ENCODE data around the gene MTMR4. TPM values are rescaled to one million over a fixed set of nuclear protein-coding genes. Genes with fewer than 3 reads are reported as not detected.
A peak's percentile ranks its signal among the peaks of the same experiment; 100 is the strongest.

MTMR4 gene
- total RNA-seq, 2 experiments from 2014 or later, result 73.3 to 82.1 TPM

DNA sequence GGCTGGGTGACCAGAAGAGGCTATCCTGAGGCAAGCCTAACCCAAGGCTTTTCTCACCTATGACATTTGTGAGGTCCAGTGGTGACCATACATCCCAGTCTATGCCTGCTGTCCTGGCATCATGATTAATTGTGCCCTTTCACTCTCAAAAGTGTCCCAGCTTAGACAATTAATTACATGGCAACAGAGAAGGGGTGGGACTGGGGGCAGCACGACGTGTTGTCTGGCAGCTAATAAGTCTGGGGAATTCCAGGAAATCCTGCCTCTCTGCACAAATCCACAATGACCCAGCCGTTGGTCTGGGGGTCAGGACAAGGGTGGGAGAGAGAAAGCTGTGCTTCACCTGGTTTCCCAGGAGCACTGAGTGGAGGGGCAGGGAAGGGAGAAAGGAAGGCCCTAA is 14.0 kb upstream of the MTMR4 start:
- H3K4me3 Mint-ChIP-seq, result no peak overlapping the region
- CTCF ChIA-PET, result interaction anchor here (1.4 to 2.7 kb wide), 2 partner anchors 10 to 60 kb away, joined by 4 to 11 read pairs; no protein-coding TSS in a partner anchor
- H3K27ac Mint-ChIP-seq, result no peak overlapping the region
- DNase-seq (no peak), ATAC-seq (no peak)
- TF ChIP-seq, protein P1, sequence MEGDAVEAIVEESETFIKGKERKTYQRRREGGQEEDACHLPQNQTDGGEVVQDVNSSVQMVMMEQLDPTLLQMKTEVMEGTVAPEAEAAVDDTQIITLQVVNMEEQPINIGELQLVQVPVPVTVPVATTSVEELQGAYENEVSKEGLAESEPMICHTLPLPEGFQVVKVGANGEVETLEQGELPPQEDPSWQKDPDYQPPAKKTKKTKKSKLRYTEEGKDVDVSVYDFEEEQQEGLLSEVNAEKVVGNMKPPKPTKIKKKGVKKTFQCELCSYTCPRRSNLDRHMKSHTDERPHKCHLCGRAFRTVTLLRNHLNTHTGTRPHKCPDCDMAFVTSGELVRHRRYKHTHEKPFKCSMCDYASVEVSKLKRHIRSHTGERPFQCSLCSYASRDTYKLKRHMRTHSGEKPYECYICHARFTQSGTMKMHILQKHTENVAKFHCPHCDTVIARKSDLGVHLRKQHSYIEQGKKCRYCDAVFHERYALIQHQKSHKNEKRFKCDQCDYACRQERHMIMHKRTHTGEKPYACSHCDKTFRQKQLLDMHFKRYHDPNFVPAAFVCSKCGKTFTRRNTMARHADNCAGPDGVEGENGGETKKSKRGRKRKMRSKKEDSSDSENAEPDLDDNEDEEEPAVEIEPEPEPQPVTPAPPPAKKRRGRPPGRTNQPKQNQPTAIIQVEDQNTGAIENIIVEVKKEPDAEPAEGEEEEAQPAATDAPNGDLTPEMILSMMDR (IDR thresholded peaks at IDR 0.05), result no peak
- no peaks in the 10 kb centered on the region for H3K9me3 Mint-ChIP-seq
- H3K36me3 Mint-ChIP-seq (ENCODE audit: low read depth), result no peaks in the 10 kb centered on the region
- no peaks in the 10 kb centered on the region for H3K4me1 Mint-ChIP-seq (ENCODE audit: low read depth)
- POLR2A ChIA-PET, result interaction anchor here (5.2 kb wide), 1 partner anchor 103 kb away, joined by 37 read pairs; no protein-coding TSS in a partner anchor
- intact Hi-C loops (cut with micrococcal nuclease), result no loop called here
- H3K27me3 Mint-ChIP-seq, result peaks cover 25% of the 10 kb centered on the region

DNA sequence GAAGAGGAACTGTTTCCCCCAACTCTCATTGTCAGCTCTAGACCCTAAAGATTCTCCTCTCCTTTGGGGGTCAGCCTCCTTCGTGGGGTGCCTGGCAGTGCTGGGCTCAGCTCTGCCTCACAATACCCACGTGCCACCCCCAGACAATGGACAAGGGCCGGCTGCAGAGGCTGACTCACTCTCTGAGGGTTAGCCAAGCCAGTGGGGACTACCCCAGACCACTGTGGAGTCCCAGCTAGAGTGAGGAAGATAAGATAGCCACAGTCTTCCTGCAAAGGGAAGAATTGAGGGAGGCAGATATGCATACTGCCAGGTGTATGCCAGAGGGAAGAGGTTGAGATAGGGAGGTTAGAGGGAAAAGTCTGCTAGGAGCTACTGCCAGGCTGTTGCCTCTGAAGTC is 13.5 kb upstream of the MTMR4 start:
- ATAC-seq (no peak), DNase-seq (no peak)
- ChIA-PET CTCF (interaction anchor here (0.9 to 2.7 kb wide), 5 partner anchors 8 to 477 kb away, joined by 3 to 11 read pairs (median 4); no protein-coding TSS in a partner anchor), POLR2A (interaction anchor here (5.2 kb wide), 1 partner anchor 103 kb away, joined by 37 read pairs; no protein-coding TSS in a partner anchor)
- no peak overlapping the region for H3K4me3 Mint-ChIP-seq
- peaks cover 20% of the 10 kb centered on the region for H3K27me3 Mint-ChIP-seq
- H3K4me1 Mint-ChIP-seq (ENCODE audit: low read depth), result no peaks in the 10 kb centered on the region
- no peaks in the 10 kb centered on the region for H3K36me3 Mint-ChIP-seq (ENCODE audit: low read depth)
- H3K27ac Mint-ChIP-seq, result no peak overlapping the region
- TF ChIP-seq, protein P1 (IDR thresholded peaks at IDR 0.05), result no peak
- intact Hi-C loops (cut with micrococcal nuclease), result no loop called here
- no peaks in the 10 kb centered on the region for H3K9me3 Mint-ChIP-seq

DNA sequence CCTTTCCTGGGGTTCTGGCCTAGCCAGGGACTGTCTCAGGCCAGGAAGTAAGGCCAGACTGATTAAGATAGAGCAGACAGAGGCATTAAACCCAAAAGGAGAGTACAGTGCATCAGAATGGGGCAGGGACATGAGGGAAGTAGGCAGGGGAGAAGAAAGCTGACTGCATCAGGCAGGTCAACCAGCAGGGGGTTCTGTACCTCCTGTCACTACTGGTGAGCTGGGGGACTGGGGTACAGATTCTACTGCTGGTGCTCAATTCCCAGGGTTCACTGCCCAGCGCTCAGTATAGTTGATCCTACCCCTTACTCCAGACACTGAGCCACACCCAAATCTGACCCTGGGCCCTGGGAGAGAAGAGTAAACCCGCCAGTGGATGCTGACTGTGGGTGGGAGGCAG is 12.9 kb upstream of the MTMR4 start:
- Mint-ChIP-seq H3K4me3 (no peak overlapping the region), H3K36me3 (ENCODE audit: low read depth) (no peaks in the 10 kb centered on the region), H3K27ac (no peak overlapping the region), H3K27me3 (peaks cover 14% of the 10 kb centered on the region), H3K9me3 (no peaks in the 10 kb centered on the region), H3K4me1 (ENCODE audit: low read depth) (no peaks in the 10 kb centered on the region)
- ChIA-PET POLR2A (interaction anchor here (5.2 kb wide), 1 partner anchor 104 kb away, joined by 37 read pairs; no protein-coding TSS in a partner anchor), CTCF (interaction anchor here (0.9 to 2.7 kb wide), 6 partner anchors 9 to 477 kb away, joined by 3 to 11 read pairs (median 4); no protein-coding TSS in a partner anchor)
- TF ChIP-seq, protein P1 (IDR thresholded peaks at IDR 0.05), result no peak
- intact Hi-C loops (cut with micrococcal nuclease), result no loop called here
- DNase-seq (no peak), ATAC-seq (peak; percentile 21)

DNA sequence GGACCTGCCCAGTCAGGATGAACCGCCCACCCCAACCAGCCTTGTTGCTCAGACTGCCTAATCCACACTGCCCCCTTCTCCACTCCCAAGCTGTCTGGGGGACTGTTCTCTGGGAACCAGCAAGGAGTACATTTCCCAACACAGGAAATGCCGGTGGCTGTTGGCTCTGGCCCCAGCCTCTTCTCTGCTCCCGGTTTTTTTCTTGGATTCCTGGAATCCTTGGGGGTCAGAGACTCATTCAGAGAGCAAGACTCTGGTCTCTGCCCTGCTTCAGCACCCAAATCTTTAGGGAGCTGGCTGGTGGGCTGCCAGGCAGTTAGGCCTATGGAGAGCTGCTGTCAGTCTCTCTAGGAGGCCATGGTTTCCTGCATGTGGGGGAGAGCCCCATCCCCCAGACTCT is 10.8 kb upstream of the MTMR4 start:
- DNase-seq (no peak), ATAC-seq (no peak)
- intact Hi-C loops (cut with micrococcal nuclease), result no loop called here
- TF ChIP-seq, protein P1 (IDR thresholded peaks at IDR 0.05), result no peak
- peaks cover 10% of the 10 kb centered on the region for H3K27me3 Mint-ChIP-seq
- ChIA-PET POLR2A (interaction anchor here (0.9 to 1.1 kb wide), 2 partner anchors 107 to 579 kb away, joined by 3 to 6 read pairs; no protein-coding TSS in a partner anchor), CTCF (no interaction called here)
- H3K4me3 Mint-ChIP-seq, result no peak overlapping the region
- no peaks in the 10 kb centered on the region for H3K4me1 Mint-ChIP-seq (ENCODE audit: low read depth)
- H3K9me3 Mint-ChIP-seq, result no peaks in the 10 kb centered on the region
- H3K27ac Mint-ChIP-seq, result no peak overlapping the region
- H3K36me3 Mint-ChIP-seq (ENCODE audit: low read depth), result no peaks in the 10 kb centered on the region

DNA sequence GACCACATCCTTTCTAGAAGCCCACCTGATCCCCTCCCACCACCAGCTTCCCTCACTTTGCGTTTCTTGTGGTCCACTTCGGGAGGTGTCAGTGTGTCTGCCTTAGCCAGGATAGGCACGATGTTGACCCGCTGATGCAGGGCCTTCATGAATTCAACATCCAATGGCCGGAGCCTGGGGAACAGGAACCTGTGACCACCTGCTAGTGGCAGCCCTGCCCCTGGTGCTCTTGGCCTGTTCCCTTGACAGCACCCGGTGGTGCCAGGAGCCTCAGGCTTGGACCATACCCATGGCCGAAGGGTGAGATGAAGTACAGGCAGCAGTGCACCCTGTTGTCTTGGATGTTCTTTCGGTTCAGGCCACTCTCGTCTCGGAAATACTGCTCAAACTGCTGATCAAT is 7.2 kb upstream of the MTMR4 start:
- TF ChIP-seq, protein P1 (IDR thresholded peaks at IDR 0.05), result no peak
- H3K9me3 Mint-ChIP-seq, result no peaks in the 10 kb centered on the region
- CTCF ChIA-PET, result no interaction called here
- peaks cover 3% of the 10 kb centered on the region for H3K36me3 Mint-ChIP-seq (ENCODE audit: low read depth)
- POLR2A ChIA-PET, result interaction anchor here (4.4 kb wide), 1 partner anchor 109 kb away, joined by 74 read pairs; no protein-coding TSS in a partner anchor
- peaks cover 13% of the 10 kb centered on the region for H3K4me1 Mint-ChIP-seq (ENCODE audit: low read depth)
- H3K27ac Mint-ChIP-seq, result no peak overlapping the region
- no peak overlapping the region for H3K4me3 Mint-ChIP-seq
- no peak for ATAC-seq
- DNase-seq, result no peak
- intact Hi-C loops (cut with micrococcal nuclease), result no loop called here
- no peaks in the 10 kb centered on the region for H3K27me3 Mint-ChIP-seq
